Endothelial cell of umbilical vein (primary cell): Measurements from ENCODE around the gene BRF1. TPM values are rescaled to one million over a fixed set of nuclear protein-coding genes. Genes with fewer than 3 reads are reported as not detected.

Experiments used
- BruUV-seq: library from RNA; stranded (reverse); fragments of 400-500 nt; replicated peaks from 2 replicates; lab custom pipeline; 2021; lab: Mats Ljungman, UMichigan
- CTCF ChIA-PET: fragments of 300-600, 350-600 bp; sonication (Branson Sonifier 250); formaldehyde crosslinking; loops from one replicate; lab custom pipeline; 2021; ENCODE audit warnings: antibody characterized with exemption, inconsistent platforms; lab: Charles Lee
- POLR2A ChIA-PET: fragments of 300-600, 350-600 bp; sonication (Branson Sonifier 250); formaldehyde crosslinking; loops from one replicate; lab custom pipeline; 2021; ENCODE audit warnings: antibody characterized with exemption, inconsistent platforms; lab: Charles Lee
- DNase-seq: peaks from one replicate; pipeline ENCODE4 v3.0.0-alpha.2; 2011; ENCODE audit warnings: low read depth, low spot score
- FAIRE-seq: peaks from 2 replicates; lab custom pipeline; 2011; peaks lifted over from hg19 to GRCh38; lab: Jason Lieb, UNC
- H2AFZ ChIP-seq: 2 replicates; pipeline ENCODE4 v1.6.0; 2012; ENCODE audit warnings: low read depth, low read length, control low read depth, inconsistent platforms
- H3K27ac ChIP-seq: 2 replicates; pipeline ENCODE4 v1.5.1; 2011; ENCODE audit warnings: low read depth, mild to moderate bottlenecking, control low read depth, low read length, moderate library complexity; ENCODE audit not compliant: insufficient read depth
- H3K27me3 ChIP-seq, 2 experiments: 2 replicates each; pipeline versions ENCODE4 v1.6.0 to v1.6.1; 2011; ENCODE audit warnings: low read length in 2 of 2, mixed read lengths in 1 of 2; ENCODE audit not compliant: control insufficient read depth in 2 of 2, insufficient read depth in 2 of 2
- H3K36me3 ChIP-seq, 2 experiments: 2 replicates in 1 of 2; 3 replicates in 1 of 2; pipeline ENCODE4 v1.5.1; 2011; ENCODE audit warnings: low read length in 2 of 2, mild to moderate bottlenecking in 1 of 2, moderate library complexity in 1 of 2; ENCODE audit not compliant: control insufficient read depth in 2 of 2, insufficient read depth in 2 of 2; ENCODE audit errors: extremely low read depth in 1 of 2
- H3K4me1 ChIP-seq: 3 replicates; pipeline ENCODE4 v1.5.1; 2011; ENCODE audit warnings: mild to moderate bottlenecking, low read length; ENCODE audit not compliant: control insufficient read depth, insufficient read depth; ENCODE audit errors: extremely low read depth
- H3K4me2 ChIP-seq: 2 replicates; pipeline ENCODE4 v1.6.1; 2011; ENCODE audit warnings: low read length, control low read depth, mixed read lengths; ENCODE audit not compliant: insufficient read depth
- H3K4me3 ChIP-seq, 3 experiments: fragments of 200-600 bp in 1 of 3; sonication (generic), shearing (Covaris generic) in 1 of 3; replicated peaks in 1 of 3; 2 replicates each; pipeline ENCODE4 v1.5.1; 2011 to 2016; ENCODE audit warnings: control low read depth in 3 of 3, low read length in 3 of 3, mild to moderate bottlenecking in 2 of 3, inconsistent platforms in 1 of 3, low read depth in 1 of 3, moderate library complexity in 1 of 3; ENCODE audit not compliant: insufficient read depth in 1 of 3
- H3K79me2 ChIP-seq: 2 replicates; pipeline ENCODE4 v1.6.0; 2012; ENCODE audit warnings: low read length, inconsistent platforms; ENCODE audit not compliant: control insufficient read depth, insufficient read depth
- H3K9ac ChIP-seq: replicated peaks from 2 replicates; pipeline ENCODE3; 2011; ENCODE audit warnings: low read length, control low read depth; ENCODE audit not compliant: insufficient read depth; ENCODE audit errors: extremely low read depth
- H3K9me1 ChIP-seq: replicated peaks from 3 replicates; pipeline ENCODE4 v1.6.0; 2011; ENCODE audit warnings: mild to moderate bottlenecking, low read length; ENCODE audit not compliant: control insufficient read depth, insufficient read depth; ENCODE audit errors: extremely low read depth
- H3K9me3 ChIP-seq: replicated peaks from 2 replicates; pipeline ENCODE4 v1.5.1; 2012; ENCODE audit warnings: low read length, inconsistent platforms; ENCODE audit not compliant: control insufficient read depth, insufficient read depth
- H4K20me1 ChIP-seq: replicated peaks from 2 replicates; pipeline ENCODE3; 2011; ENCODE audit warnings: mild to moderate bottlenecking, low read length; ENCODE audit not compliant: control insufficient read depth, insufficient read depth; ENCODE audit errors: extremely low read depth
- EZH2 ChIP-seq: IDR thresholded peaks from 2 replicates; pipeline ENCODE4 v1.6.1; 2012; ENCODE audit warnings: borderline replicate concordance, low read depth, mild to moderate bottlenecking, moderate library complexity, low read length, inconsistent platforms; ENCODE audit not compliant: severe bottlenecking
- FOS ChIP-seq: IDR thresholded peaks from 2 replicates; pipeline ENCODE4 v1.6.1; 2011; ENCODE audit warnings: mild to moderate bottlenecking, low read length, moderate library complexity, borderline replicate concordance; ENCODE audit not compliant: insufficient read depth
- GATA2 ChIP-seq: IDR thresholded peaks from 2 replicates; pipeline ENCODE4 v1.7.0; 2011; ENCODE audit warnings: low read depth, mild to moderate bottlenecking, moderate library complexity, mixed read lengths, low read length; ENCODE audit not compliant: insufficient read length, insufficient read depth
- JUN ChIP-seq: IDR thresholded peaks from 2 replicates; pipeline ENCODE4 v1.6.1; 2011; ENCODE audit warnings: borderline replicate concordance, low read depth; ENCODE audit not compliant: insufficient read length, insufficient read depth
- MAX ChIP-seq: IDR thresholded peaks from 2 replicates; pipeline ENCODE4 v1.6.1; 2011; ENCODE audit not compliant: insufficient read depth, insufficient read length
- MYC ChIP-seq: IDR thresholded peaks from one replicate; pipeline ENCODE4 v1.6.1; 2011; ENCODE audit warnings: mild to moderate bottlenecking, low read depth, low read length
- POLR2A ChIP-seq: IDR thresholded peaks from 2 replicates; pipeline ENCODE4 v1.6.1; 2012; ENCODE audit warnings: low read depth, mild to moderate bottlenecking, control low read depth, low read length
- POLR2AphosphoS5 ChIP-seq: IDR thresholded peaks from 2 replicates; pipeline ENCODE4 v1.6.1; 2012; ENCODE audit warnings: low read depth, mild to moderate bottlenecking, control low read depth, low read length, moderate library complexity; ENCODE audit not compliant: insufficient read depth
- dilution Hi-C: fragments of 300-500 bp; cut with MboI; formaldehyde crosslinking; loops from one replicate; pipeline ENCODE4 v1.15.0; 2019; ENCODE audit warnings: low sequenced_read_pairs; ENCODE audit not compliant: extremely low pct_ligation_motif_present
- intact Hi-C: fragments of 100-400 bp; cut with micrococcal nuclease; formaldehyde crosslinking; loops from one replicate; pipeline ENCODE4 v1.10.0; 2022
- polyA plus RNA-seq, 4 experiments: library from polyadenylated mRNA; depleted of rRNA in 3 of 4; stranded (reverse) in 3 of 4; unstranded in 1 of 4; fragments of >200 nt; gene quantifications; 2 replicates each; pipeline versions ENCODE4 v1.2.1 to v1.2.3, GENCODE V29; 2011 to 2012; ENCODE audit warnings: missing spikeins in 1 of 4
- total RNA-seq: library from RNA; stranded (reverse); gene quantifications from 2 replicates; pipeline ENCODE4 v1.2.3, GENCODE V29; 2021
- TF ChIP-seq, protein P1 (sequence below), 2 donors: IDR thresholded peaks; 1 replicate in 1 of 2; 2 replicates in 1 of 2; pipeline ENCODE4 v1.5.1; 2011; ENCODE audit warnings: low read length in 2 of 2, mild to moderate bottlenecking in 2 of 2, moderate library complexity in 2 of 2, control low read depth in 1 of 2, inconsistent platforms in 1 of 2, low read depth in 1 of 2; ENCODE audit not compliant: insufficient read depth in 1 of 2; ENCODE audit errors: extremely low read depth in 1 of 2

Gene BRF1
- total and polyA plus RNA-seq, 2 donors (not counting 3 experiments of a cell fraction or from before 2014, with no cell fraction given), result 19.0 to 47.2 TPM

GRCh38 chr14:105165761-105166485 lies 134.9 kb downstream of the BRF1 start:
- peaks cover 68% of the 10 kb centered on the region for H3K79me2 ChIP-seq
- FAIRE-seq (no peak), DNase-seq (no peak)
- H2AFZ ChIP-seq, result no peak overlapping the region
- peaks cover 0 to 3% of the 10 kb centered on the region in 2 experiments for H3K36me3 ChIP-seq
- no peaks in the 10 kb centered on the region for H3K9me1 ChIP-seq
- TF ChIP-seq FOS, result no peak
- no peak for TF ChIP-seq JUN
- no peak for TF ChIP-seq GATA2
- TF ChIP-seq POLR2AphosphoS5, result no peak
- no peak for TF ChIP-seq MYC
- TF ChIP-seq EZH2, result no peak
- TF ChIP-seq, protein P1, sequence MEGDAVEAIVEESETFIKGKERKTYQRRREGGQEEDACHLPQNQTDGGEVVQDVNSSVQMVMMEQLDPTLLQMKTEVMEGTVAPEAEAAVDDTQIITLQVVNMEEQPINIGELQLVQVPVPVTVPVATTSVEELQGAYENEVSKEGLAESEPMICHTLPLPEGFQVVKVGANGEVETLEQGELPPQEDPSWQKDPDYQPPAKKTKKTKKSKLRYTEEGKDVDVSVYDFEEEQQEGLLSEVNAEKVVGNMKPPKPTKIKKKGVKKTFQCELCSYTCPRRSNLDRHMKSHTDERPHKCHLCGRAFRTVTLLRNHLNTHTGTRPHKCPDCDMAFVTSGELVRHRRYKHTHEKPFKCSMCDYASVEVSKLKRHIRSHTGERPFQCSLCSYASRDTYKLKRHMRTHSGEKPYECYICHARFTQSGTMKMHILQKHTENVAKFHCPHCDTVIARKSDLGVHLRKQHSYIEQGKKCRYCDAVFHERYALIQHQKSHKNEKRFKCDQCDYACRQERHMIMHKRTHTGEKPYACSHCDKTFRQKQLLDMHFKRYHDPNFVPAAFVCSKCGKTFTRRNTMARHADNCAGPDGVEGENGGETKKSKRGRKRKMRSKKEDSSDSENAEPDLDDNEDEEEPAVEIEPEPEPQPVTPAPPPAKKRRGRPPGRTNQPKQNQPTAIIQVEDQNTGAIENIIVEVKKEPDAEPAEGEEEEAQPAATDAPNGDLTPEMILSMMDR (IDR thresholded peaks at IDR 0.05; ENCODE audit: extremely low read depth in 1 of 2, insufficient read depth in 1 of 2, low read depth in 1 of 2, low read length in 2 of 2), result no peak
- no peak for TF ChIP-seq POLR2A
- TF ChIP-seq MAX, result no peak
- CTCF ChIA-PET, result interaction anchor here (0.6 to 2.7 kb wide), 5 partner anchors 14 to 112 kb away, joined by 3 to 15 read pairs (median 3); no protein-coding TSS in a partner anchor
- no TSS peak for BruUV-seq
- POLR2A ChIA-PET, result no interaction called here
- no peaks in the 10 kb centered on the region for H3K27me3 ChIP-seq
- no peak overlapping the region for H3K4me2 ChIP-seq
- peaks cover 30% of the 10 kb centered on the region for H3K4me1 ChIP-seq
- dilution Hi-C loops (no loop called here), intact Hi-C loops (loop anchor here (5.0 to 10.0 kb wide), 2 partner anchors 79 to 194 kb away; partner anchors contain the start of gene BTBD6)
- no peak overlapping the region for H3K4me3 ChIP-seq
- no peak overlapping the region for H3K9ac ChIP-seq
- no peaks in the 10 kb centered on the region for H3K9me3 ChIP-seq
- no peaks in the 10 kb centered on the region for H4K20me1 ChIP-seq
- H3K27ac ChIP-seq, result no peak overlapping the region
